Stomach (tissue), 9 donors: Measurements from ENCODE around the gene SEMA5B. TPM values are rescaled to one million over a fixed set of nuclear protein-coding genes. Genes with fewer than 3 reads are reported as not detected.
A peak's percentile ranks its signal among the peaks of the same experiment; 100 is the strongest.

ENCODE experiments used
- DNase-seq, 2 donors: peaks; one replicate each; pipeline versions ENCODE4 v3.0.0 to v3.0.0-alpha.2; 2013 to 2019
- H3K27ac ChIP-seq, 5 donors: fragments of 200-600 bp in 4 of 5; sonication (generic) in 4 of 5; one replicate each; pipeline ENCODE4 v1.5.1; 2013 to 2019; ENCODE audit warnings: mild to moderate bottlenecking in 1 of 5, moderate library complexity in 1 of 5
- H3K27me3 ChIP-seq, 3 donors: fragments of 200-600 bp; sonication (generic); one replicate each; pipeline ENCODE4 v1.5.1; 2017 to 2019; ENCODE audit warnings: mixed run types in 1 of 3
- H3K36me3 ChIP-seq, 4 donors: fragments of 200-600 bp; sonication (generic); 1 replicate in 3 of 4; 2 replicates in 1 of 4; pipeline ENCODE4 v1.5.1; 2016 to 2019
- H3K4me1 ChIP-seq, 4 donors: fragments of 200-600 bp; sonication (generic); one replicate each; pipeline ENCODE4 v1.5.1; 2016 to 2019
- H3K4me3 ChIP-seq, 4 donors: fragments of 200-600 bp; sonication (generic) in 3 of 4; one replicate each; pipeline ENCODE4 v1.5.1; 2016 to 2019; ENCODE audit warnings: mild to moderate bottlenecking in 1 of 4
- H3K9me3 ChIP-seq, 4 donors: fragments of 200-600 bp; sonication (generic); one replicate each; pipeline ENCODE4 v1.5.1; 2016 to 2019
- CTCF ChIP-seq, 7 experiments: fragments of 450-650 bp in 4 of 7; fragments of 200-600 bp in 3 of 7; sonication (generic) in 3 of 7; IDR thresholded peaks; one replicate each; pipeline ENCODE4 v1.5.1; 2016 to 2019; ENCODE audit warnings: antibody characterized with exemption in 7 of 7, control low read depth in 2 of 7, mild to moderate bottlenecking in 1 of 7
- EP300 ChIP-seq: sonication (generic); formaldehyde crosslinking; IDR thresholded peaks from one replicate; pipeline ENCODE4 v1.6.1; 2017; ENCODE audit warnings: antibody characterized with exemption
- POLR2A ChIP-seq, 4 donors: fragments of 450-650 bp; IDR thresholded peaks; one replicate each; pipeline ENCODE4 v1.6.1; 2016; ENCODE audit warnings: antibody characterized with exemption in 4 of 4, control low read depth in 2 of 4, mild to moderate bottlenecking in 1 of 4, moderate library complexity in 1 of 4
- POLR2AphosphoS5 ChIP-seq, 3 donors: sonication (generic); formaldehyde crosslinking; IDR thresholded peaks; one replicate each; pipeline ENCODE4 v1.6.1; 2016; ENCODE audit warnings: antibody characterized with exemption in 3 of 3
- WGBS, 5 donors: extraction: QIAGEN DNeasy Blood & Tissue Kit in 3 of 5; methylation state at CpG; one replicate each; pipeline versions ENCODE4 v1.1.5 to v1.1.7; 2013 to 2018; 5-methylcytosine and 5-hydroxymethylcytosine counted together
- intact Hi-C: fragments of 100-400 bp; cut with DNase I; formaldehyde crosslinking; loops from one replicate; pipeline ENCODE4 v1.15.1; 2023; ENCODE audit warnings: low total_unique reads
- polyA plus RNA-seq, 3 donors: library from polyadenylated mRNA; stranded (reverse); fragments of 200-250 nt; gene quantifications; one replicate each; pipeline ENCODE4 v1.2.3, GENCODE V29; 2013
- total RNA-seq, 5 donors: library from RNA; depleted of rRNA; stranded (reverse); fragments of >200 nt; gene quantifications; one replicate each; pipeline versions ENCODE4 v1.1.0 to v1.2.3, GENCODE V29; 2014 to 2016
- donor health status: healthy with polysubstance abuse.
- donor health status: Bipolar disorder and iron deficiency.
- donor health status: healthy.

The SEMA5B gene
- total and polyA plus RNA-seq, 8 donors, result 0.15 to 27.2 (median 1.0) TPM; not detected in 2

GRCh38 chr3:123066896-123067688 is 39.5 kb upstream of the SEMA5B start, which contains the start of gene PDIA5:
TSS of gene PDIA5 (plus strand) at chr3:123067025. CDS start at chr3:123067165, 140 bp downstream.
- WGBS, 5 donors, result 0% methylated on average over 26 to 72 of the region's 72 CpGs
- TF ChIP-seq CTCF (IDR thresholded peaks at IDR 0.05), result no peak
- no peak for TF ChIP-seq POLR2A (IDR thresholded peaks at IDR 0.05)
- TF ChIP-seq POLR2AphosphoS5 (IDR thresholded peaks at IDR 0.05), result peak; percentile 59 to 96 (median 92)
- no peak for TF ChIP-seq EP300
- Histone ChIP-seq H3K27me3 (no peaks in the 10 kb centered on the region), H3K4me1 (peaks cover 29 to 57% (median 50%) of the 10 kb centered on the region in 4 donors), H3K27ac (peak within 1 kb of the TSS; percentile 86 to 92 (median 90)), H3K36me3 (no peaks in the 10 kb centered on the region), H3K4me3 (peak within 1 kb of the TSS; percentile 65 to 95 (median 88)), H3K9me3 (no peaks in the 10 kb centered on the region)
- intact Hi-C loops, result no loop called here
- DNase-seq, result peak; percentile 93 to 97

GRCh38 chr3:123066599-123066895 is 39.0 kb upstream of the SEMA5B start:
- Histone ChIP-seq H3K27ac (peak overlapping the region; percentile 86 to 92 (median 90)), H3K4me1 (peaks cover 24 to 57% (median 47%) of the 10 kb centered on the region in 4 donors), H3K4me3 (peak overlapping the region; percentile 65 to 95 (median 88)), H3K9me3 (no peaks in the 10 kb centered on the region), H3K27me3 (no peaks in the 10 kb centered on the region), H3K36me3 (no peaks in the 10 kb centered on the region)
- DNase-seq, result no peak
- no peak for TF ChIP-seq CTCF (IDR thresholded peaks at IDR 0.05)
- TF ChIP-seq POLR2A (IDR thresholded peaks at IDR 0.05), result no peak
- no peak for TF ChIP-seq EP300
- TF ChIP-seq POLR2AphosphoS5 (IDR thresholded peaks at IDR 0.05), result no peak
- intact Hi-C loops, result no loop called here
- WGBS, 5 donors, result 10 to 19% (median 13%) methylated on average over 6 of the region's 6 CpGs

- Histone ChIP-seq H3K36me3 (no peaks in the 10 kb centered on the region), H3K9me3 (no peaks in the 10 kb centered on the region), H3K27me3 (no peaks in the 10 kb centered on the region), H3K27ac (no peak overlapping the region), H3K4me3 (no peak overlapping the region), H3K4me1 (peaks cover 7 to 41% (median 32%) of the 10 kb centered on the region in 4 donors)
- 0 to 57% (median 3%) methylated on average over 1 of the region's 1 CpG for WGBS, 5 donors
- TF ChIP-seq CTCF (IDR thresholded peaks at IDR 0.05), result no peak
- no peak for TF ChIP-seq POLR2A (IDR thresholded peaks at IDR 0.05)
- no peak for TF ChIP-seq EP300
- TF ChIP-seq POLR2AphosphoS5 (IDR thresholded peaks at IDR 0.05), result no peak
- intact Hi-C loops, result no loop called here
- no peak for DNase-seq
Observed at GRCh38 chr3:123064914-123065313, 37.4 kb upstream of the SEMA5B start.

GRCh38 chr3:123064506-123064905 is 36.9 kb upstream of the SEMA5B start:
- Histone ChIP-seq H3K27ac (no peak overlapping the region), H3K27me3 (no peaks in the 10 kb centered on the region), H3K4me1 (peaks cover 3 to 37% (median 28%) of the 10 kb centered on the region in 4 donors), H3K9me3 (no peaks in the 10 kb centered on the region), H3K4me3 (no peak overlapping the region), H3K36me3 (no peaks in the 10 kb centered on the region)
- DNase-seq, result no peak
- intact Hi-C loops, result no loop called here
- TF ChIP-seq POLR2AphosphoS5 (IDR thresholded peaks at IDR 0.05) (no peak), CTCF (IDR thresholded peaks at IDR 0.05) (no peak), POLR2A (IDR thresholded peaks at IDR 0.05) (no peak)
- WGBS, 5 donors, result 94 to 100% (median 96%) methylated on average over 4 of the region's 4 CpGs
